NCI-H226 (cell line): ENCODE results near the gene THSD7A.

ENCODE experiments used
- DNase-seq: peaks from one replicate; pipeline ENCODE4 v3.0.0-alpha.2; 2015

The THSD7A gene

DNA sequence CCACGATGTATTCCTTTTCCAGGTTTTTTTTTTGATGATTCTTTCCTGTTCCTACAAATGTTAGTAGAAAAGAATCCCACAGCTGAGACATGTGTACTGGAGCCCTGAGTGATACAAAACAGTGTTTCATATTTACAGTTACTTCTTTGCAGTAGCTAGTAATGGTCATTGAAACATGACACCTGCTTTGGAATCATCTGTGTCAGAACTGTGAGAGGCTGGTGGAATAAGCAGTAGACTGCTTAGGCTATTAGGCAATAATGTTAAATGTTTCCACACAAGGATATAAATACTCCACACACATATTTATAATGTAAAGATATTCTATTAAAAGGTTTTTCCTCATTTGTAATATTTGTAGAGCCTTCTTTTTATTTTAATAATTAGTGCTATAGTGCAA lies 394.0 kb downstream of the THSD7A start:
- DNase-seq, result no peak

DNA sequence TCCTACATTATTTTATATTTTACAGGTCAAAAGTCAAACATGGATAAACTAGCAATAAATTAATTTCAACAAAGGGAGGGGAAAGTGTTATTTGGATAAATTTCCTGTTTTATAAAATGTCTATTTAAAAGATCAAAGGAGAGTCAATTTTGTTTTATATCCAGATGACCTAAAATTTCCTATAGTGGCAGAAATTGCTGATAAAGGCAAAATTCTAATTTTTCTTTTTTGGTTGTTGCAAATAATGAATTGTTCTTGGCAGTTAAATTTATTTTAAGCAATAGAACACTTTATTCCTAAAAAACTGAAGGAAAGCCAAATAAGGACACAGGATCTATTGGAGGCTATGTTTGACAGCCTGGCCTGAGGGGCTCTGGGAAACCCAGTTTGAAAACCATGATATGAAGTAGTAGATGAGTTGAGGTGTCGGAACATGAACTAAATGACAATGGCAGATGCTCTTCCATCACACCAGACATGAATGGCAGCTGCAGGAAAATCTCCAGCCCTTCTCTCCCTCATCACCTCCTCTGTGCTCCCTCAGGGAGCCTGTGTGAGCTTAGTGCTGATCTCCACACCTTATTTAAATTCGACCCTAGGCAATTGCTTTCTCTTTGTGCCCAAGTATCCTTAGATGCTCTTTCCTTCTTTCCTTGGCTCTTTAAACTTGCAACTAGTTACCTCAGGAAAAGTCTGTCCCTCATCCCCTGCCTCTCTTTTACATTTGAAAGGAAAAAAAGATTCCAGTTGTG lies 395.0 kb downstream of the THSD7A start:
- no peak for DNase-seq

DNA sequence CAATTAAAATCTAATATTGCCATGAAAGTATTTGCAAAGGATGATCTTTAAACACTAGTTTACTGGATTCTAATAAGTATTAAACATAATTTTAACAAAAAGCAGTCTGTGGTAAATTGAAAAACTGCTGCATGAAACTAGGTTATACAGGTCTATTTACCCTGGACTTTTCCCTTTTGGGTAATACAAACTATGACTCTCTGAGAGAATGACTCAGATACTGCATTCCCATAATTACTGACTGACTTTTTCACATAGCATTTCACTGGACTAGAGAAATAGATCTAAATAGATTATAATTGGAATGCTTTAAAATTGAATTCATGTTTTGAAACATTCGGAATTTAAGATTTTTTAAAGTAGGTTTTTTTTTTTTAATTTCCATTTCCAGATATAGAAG lies 395.7 kb downstream of the THSD7A start:
- no peak for DNase-seq

DNA sequence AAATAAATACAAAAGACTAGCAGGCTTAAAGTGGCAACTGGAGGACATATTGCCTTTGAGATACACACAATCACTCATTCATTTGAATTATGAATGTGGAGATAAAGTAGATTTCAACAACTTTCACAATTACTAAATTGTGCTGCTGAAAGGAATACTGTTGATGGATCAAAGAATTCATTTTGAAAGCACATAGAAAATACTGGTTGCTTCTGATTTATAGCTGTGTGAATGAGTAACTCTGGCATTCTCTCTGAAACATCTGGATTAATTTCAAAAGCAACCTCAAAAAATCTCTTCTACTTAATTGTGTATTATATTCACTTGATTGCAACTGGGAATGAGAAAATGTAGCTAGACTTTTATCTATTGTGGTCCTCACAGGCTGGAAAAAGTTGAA lies 397.6 kb downstream of the THSD7A start:
- DNase-seq, result no peak

DNA sequence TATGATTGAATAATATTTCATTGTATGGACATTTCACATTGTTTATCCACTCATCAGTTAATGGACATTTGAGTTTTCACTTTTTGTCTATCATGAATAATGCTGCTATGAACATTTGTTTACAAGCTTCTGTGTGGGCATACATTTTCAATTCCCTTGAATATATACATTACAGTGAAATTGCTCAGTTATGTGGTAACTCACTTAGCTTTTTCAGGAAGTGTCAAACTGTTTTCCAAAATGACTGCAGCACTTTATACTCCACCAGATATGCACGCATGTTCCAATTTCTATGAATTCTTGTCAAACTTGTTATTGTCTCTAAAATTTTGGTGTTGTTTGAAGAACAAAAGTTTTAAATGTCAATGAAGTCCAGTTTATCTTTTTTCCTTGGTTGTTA lies 401.2 kb downstream of the THSD7A start:
- DNase-seq, result no peak

DNA sequence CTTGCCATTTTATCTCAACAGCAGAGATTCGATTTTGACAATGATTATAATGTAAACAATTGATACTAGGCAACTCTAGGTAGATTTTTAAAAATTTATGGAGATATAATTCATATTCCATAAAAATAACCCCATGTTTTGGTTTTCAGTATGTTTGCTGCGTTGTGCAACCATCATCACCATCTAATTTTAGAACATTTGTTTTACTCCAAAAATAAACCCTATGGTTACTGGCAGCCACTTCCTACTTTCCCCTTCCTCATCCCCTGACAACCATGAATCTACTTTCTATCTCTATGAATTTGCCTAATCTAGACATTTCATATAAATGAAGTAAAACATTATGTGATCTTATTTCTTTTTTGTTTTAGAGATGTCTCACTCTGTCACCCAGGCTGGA lies 401.9 kb downstream of the THSD7A start:
- DNase-seq, result no peak

DNA sequence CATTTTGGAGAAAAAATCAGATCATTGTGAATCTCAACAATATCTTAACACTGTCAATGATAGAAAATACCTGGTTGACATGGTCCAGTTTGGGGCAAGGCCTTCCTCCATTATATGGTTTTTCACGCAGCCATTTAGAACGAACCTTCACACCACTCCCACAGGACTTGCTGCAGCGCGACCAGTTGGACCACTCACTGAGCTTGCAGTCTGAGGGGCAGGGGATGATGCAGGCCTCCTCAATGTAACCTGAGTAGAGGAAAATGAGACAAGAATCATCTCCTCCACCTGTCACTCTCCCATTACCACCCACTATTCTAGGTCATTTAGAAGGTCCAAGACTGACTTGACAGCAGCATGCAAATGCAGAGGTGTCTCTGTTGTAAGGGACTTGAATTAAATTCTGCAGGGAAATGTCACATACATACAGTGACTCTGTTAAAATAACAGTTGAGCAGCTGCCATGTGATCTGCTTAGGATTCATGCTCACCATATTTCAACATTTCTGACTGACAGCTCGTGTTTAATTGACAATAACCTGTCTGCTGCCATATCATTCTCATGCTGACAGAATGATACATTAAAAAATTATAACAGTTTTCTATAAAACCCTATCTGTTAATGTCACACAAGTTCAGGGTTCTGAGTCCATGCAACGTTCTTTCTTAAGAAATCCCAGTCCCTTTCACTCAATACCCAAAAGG lies 403.0 kb downstream of the THSD7A start:
- no peak for DNase-seq

DNA sequence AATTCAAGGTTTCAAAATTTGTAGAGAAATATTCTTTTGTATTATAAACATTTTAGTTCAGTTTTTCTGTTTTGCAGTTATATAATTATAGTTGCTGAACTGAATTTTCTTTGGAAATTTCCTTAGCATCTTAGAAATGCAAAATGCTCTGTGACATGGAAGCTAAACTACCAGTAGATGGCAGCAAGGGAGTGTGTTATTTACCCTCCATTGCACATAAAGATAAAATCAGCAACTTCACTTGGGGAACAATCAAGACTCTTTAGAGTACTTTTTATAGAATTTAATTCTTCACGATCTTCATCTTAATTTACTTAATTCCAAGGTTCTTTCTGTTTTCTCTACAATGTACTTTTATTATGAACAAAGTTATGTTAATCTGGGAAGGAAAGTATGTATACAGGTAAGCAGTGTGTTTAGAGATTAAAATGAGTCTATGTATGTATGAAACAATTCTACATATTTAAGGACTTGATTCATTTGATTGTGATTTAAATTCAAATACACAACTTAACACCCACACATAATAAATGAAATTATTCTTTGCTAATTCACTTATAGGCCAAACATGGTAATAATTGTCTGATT lies 404.2 kb downstream of the THSD7A start:
- no peak for DNase-seq

DNA sequence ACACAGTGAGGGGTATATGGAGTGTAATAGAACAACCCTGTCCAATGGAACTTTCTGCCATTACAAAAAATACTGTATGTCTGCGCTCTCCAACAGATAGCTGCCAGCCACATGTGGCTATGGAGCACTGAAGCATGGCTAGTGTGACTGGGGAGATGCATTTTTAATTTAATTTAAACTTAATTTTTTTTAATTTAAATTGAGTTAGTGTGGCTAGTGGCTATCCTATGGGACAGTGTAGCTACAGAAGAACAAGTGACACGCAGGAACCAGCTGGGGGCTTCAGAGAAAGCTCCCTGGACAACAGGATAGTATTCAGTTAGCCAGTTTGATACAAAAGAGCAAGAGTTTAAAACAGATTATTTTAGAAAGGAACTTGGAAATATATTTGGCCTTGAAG lies 408.0 kb downstream of the THSD7A start:
- DNase-seq, result no peak

DNA sequence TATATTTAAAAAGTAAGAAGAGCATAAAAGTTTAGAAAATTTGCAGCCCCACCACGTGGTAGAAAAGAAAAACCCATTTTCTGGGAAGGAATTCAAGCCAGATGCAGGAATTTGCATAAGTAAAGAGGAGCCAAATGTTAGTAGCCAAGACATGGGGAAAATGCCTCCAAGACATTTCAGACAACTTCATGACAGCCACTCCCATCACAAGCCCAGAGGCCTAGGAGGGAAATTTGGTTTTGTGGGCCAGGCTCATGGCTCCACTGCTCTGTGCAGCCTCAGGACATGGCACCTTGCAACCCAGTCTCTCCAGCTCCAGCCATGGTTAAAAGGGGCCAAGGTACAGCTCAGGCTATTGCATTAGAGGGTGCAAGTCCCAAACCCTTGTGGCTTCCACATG lies 411.9 kb downstream of the THSD7A start:
- DNase-seq, result no peak

DNA sequence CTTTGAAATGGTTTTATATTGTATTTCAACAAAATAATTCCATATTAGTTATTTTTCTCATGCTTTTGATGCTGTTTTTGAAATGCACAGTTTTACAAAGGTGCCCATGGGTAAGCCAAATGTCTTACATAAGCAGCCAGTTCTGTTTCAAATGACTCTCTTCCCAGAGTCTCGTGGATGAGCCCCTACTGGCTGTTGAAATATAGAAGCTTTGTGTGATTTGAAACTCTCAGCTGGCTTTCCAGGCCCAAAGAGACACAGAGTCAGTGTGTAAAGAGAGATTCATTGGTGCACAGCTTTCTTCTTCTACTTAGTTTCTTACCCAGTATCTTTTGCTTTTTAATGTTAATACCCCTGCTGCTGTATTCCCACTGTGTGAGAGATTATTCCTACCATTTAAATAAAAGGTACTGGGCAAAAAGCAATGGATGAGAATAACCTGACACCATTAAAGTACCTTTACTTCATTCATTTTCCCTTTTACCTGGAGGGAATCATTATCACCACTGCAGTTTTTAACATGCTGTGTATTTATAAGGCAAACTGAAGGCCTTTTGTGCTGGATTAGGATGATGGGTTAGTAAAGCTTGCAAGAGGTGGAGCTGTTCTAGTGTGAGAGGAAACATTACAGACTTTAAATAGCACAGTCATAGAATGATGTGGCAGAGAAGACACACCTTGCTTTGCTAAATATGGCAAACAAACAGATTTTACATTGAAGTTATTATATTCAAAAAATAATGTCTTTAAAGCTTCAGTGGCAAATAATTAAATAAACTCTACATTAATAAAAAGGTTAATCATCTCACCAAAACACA lies 415.1 kb downstream of the THSD7A start:
- no peak for DNase-seq

DNA sequence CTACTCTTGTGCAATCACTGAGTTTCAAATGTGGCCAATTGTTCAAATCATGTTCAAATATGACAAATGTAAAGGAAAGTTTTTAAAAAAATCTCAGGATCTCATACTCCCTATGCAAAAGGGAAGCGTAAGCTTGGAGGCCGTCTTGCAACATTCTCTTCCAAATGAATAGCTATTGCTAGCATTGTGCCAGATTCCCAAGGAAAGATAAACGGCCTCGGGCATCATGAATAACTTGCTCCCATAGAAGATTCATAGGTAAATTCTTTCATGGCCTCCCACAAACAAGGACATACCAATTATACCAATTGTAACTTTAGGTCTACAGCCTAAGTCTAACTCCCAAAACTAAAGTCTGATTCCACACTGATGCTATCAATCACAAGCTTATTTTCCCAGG lies 416.9 kb downstream of the THSD7A start:
- no peak for DNase-seq

DNA sequence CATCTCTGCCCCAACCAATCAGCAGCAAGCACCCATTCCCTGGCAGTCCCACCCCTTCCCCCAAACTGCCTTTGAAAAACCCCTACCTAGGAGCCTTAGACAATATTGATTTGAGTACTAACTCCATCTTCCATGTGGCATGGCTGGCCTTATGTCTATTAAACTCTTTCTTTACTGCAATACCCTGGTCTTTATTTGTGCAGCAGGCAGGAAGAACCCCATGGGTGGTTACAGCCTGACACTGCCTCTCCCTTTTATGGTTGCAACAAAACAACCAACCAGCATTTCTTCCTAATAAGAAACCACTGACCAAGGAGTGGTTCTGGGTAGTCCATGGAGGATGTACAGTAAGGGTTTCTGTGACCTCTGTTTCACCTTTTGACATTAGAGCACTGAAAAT lies 418.1 kb downstream of the THSD7A start:
- no peak for DNase-seq

DNA sequence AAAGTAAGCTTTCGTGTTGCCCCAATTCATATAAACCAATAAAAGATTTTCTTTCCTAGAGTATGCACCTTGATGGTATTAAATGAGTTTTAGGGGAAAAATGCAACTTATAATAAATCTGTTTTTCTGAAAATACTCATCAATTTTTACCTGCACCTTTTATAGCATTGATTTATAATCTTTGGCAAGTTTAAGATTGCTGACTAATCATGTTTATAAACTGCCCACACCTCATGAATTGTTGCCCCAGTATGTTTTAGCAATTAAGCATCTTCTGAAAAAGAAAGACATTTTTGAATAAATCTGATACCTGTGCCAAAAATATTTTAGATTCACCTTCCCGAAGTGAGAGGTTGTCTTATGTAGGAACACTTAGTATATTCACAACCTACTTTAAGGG lies 420.0 kb downstream of the THSD7A start:
- no peak for DNase-seq

DNA sequence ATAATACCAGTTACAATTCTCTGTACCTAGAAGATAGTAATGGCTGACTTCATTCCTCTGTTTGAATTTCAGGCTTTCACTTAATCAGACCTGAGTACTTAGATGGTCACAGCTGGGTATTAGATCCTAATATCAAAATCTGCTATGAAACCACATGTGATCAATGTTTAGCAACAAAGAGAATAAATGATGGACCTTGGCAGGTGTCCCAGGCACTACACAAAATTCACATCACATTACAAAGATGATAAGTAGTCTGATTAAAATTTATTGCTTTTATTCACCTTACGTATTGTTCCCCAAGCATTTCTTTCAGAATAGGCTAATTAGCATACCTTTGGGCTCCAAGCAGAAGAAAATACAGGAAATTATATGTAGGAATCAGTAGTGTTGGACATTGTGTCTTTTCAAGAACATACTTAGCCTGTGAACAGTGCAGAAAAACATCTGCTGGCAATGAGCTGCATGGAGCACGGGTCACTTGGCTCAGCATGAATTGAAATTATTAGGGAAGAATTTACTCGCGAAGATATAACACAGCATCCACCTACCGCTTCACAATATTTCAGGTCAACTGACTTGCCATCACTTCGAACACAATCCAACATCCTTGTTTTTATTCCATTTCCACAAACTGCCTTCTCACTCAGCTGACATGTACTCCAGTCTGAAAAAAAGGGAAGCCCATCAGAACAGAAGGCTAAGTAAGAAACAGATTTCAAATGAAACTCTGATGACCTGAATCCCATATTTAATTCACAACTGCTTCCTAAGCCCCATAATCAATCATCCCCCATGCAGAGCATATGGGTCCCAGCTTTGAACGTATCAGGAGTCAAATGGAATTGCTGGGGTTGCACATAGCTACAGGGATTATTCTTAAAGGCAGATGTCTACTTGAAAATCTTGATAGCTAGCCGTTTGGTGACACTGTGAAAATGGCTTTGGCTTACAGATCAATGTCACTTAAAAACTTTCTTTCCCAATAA lies 421.0 kb downstream of the THSD7A start:
- no peak for DNase-seq

DNA sequence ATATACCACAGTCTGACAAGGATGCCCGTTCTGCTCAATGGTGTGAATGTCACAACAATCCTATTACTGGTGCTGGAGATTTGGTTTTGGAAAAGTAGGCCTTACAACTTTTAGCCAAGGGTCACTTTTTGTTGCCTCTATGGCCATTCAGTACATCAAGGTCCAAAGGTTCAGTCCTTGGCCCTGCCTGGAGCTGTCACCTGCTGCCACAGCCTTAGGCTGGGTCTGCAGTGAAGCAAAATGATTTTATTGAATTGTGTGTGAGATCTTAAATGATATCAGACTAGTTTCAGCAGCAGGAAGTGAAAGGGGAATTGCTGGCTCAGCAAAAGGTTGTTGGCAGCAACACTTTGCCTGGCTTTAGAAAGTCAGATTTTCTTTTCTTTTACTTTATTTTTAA lies 427.6 kb downstream of the THSD7A start:
- no peak for DNase-seq

DNA sequence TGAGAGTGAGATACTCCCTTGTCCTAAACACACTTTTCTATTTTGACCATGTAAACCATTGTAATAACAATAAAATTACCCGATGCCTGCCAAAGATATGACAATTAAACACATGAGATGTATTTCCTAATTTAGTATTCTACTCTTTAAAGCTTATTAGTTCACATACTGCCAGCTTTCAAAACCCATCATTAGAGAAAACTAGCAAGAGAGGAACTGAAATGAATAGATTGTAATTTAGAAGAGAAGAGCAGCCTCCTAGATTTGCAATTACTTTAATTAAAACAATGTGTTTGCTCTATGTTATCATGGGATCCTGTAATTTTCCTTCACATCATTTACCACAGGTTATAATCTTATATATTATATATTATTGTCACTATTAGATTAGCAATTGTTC lies 428.2 kb downstream of the THSD7A start:
- no peak for DNase-seq

DNA sequence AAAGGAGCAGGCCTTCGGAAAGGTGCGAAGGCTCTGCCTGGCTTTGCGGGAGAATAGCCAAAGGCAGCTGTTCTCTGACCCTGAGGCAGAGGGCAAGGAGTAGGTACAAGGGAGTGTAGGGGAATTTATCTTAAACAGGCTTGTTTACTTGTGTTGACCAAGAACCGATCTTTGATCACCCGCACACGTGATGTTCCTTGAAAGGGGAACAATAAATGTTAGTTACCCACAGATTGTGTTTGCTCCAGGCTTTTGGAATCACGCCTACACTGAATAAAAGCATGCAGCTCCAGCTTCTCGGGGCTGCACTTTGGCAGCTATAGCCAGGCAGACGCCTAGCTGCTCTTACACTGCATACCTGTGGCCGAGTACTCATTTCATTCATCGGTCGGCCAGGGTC lies 437.6 kb downstream of the THSD7A start:
- DNase-seq, result no peak

DNA sequence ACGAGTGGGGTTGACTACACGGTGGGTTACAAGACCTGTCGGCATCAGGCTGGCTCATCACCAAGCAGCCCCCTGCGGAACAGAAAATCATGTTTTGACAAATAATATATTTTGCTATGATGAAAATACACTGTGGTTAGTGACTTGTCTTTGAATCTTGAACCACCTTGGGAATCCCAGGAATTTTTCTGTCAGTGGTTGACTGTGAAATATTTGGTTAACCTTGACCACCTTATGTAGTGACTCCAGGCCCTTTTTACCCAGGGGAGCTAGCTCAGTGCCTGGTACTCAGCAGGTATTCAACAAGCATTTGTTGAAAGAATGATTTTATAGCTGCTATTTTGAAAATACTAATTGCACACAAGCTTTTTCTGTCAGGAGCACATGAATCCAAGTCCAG lies 452.4 kb downstream of the THSD7A start:
- no peak for DNase-seq

DNA sequence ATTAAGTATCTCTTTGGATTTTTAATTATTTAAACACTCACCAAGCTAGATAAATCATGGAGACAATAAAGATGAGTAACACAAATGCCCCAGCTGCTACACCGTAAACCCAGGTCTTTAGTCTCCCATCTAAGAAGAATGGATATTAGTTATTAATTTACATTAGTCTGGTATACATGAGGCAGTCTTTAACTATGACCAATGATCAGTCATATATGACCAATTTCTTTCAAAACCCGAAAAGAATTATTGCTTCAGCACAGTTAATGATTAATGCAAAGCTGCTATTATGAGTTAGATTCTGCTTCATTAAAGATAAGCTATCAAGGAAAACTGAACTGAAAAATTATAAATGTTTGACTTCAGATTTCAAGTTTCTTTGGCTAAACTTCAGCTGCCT lies 455.5 kb downstream of the THSD7A start:
- no peak for DNase-seq

DNA sequence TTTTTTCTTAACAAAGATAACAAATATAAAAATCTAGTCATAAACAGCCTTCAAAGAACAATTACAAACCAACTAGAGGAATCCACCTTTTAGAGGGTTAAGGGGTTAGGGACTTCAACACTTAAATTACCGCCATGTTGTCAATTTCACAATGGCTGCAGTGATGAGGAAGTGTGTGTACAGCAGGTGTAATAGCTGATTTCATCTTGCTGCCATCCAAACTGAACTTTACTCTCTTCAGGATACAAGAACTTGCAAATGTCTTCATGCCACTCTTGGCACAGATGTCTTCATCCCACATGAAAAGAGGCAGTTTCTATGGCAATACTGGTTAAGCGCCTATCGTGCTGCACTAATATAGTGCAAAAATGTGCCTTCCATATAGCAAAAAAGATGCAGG lies 457.4 kb downstream of the THSD7A start:
- DNase-seq, result no peak

DNA sequence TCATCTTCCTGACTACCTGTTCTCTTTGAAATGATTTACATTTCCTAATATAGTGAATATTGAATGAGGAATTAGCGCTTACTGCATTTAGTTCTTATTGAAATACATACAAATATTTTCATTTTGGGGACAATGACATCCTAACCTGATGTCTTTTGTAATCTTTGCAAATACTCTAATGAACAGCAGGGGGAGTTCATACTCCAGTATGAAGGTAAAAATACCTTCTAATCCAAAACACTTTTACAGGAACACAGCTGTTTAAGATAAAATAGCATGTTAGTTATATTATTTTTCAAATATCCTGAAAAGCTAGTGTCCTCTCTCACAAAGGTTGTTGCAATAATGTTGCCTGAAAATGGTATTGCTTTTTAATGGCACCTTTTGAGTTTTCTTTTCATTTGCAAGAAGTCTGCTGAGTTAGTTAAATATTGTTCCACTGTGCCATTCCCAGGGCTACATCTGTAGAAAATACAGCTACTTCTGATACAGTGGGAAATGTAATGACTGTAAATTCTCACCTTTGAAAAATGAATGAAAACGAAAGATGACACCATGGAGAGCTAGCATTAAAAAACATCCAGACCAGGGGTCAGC lies 458.4 kb downstream of the THSD7A start:
- no peak for DNase-seq
